VCaP (cell line): Measurements from ENCODE around the gene SPOCK3.
A peak's percentile ranks its signal among the peaks of the same experiment; 100 is the strongest.
"Not testable (repeated sequence)": the region's sequence is repeated elsewhere in the genome, so short reads cannot be mapped to it uniquely, and the experiment has no call there.

ENCODE experiments used
- H3K27ac ChIP-seq: fragments of 450-650 bp; 2 replicates; pipeline ENCODE4 v1.5.1; 2017
- CTCF ChIP-seq: fragments of 450-650 bp; conservative IDR thresholded peaks from 2 replicates; pipeline ENCODE4 v1.5.1; 2017; ENCODE audit warnings: mild to moderate bottlenecking, moderate library complexity

Gene SPOCK3

GRCh38 chr4:166972071-166972470 lies 262.2 kb downstream of the SPOCK3 start:
- H3K27ac ChIP-seq: peak overlapping the region; percentile 69
- TF ChIP-seq CTCF: no peak

- H3K27ac ChIP-seq: not testable (repeated sequence)
Observed at GRCh38 chr4:166968219-166968618, 266.1 kb downstream of the SPOCK3 start.

GRCh38 chr4:166965562-166965961 lies 268.7 kb downstream of the SPOCK3 start:
- no peak for TF ChIP-seq CTCF
- no peak overlapping the region for H3K27ac ChIP-seq

- H3K27ac ChIP-seq: no peak overlapping the region
- TF ChIP-seq CTCF: no peak
Observed at GRCh38 chr4:166957451-166957850, 276.8 kb downstream of the SPOCK3 start.

GRCh38 chr4:166956484-166956883 lies 277.8 kb downstream of the SPOCK3 start:
- no peak for TF ChIP-seq CTCF
- H3K27ac ChIP-seq: no peak overlapping the region

- no peak for TF ChIP-seq CTCF
- H3K27ac ChIP-seq: no peak overlapping the region
Observed at GRCh38 chr4:166941629-166942028, 292.7 kb downstream of the SPOCK3 start.

- TF ChIP-seq CTCF: no peak
- no peak overlapping the region for H3K27ac ChIP-seq
Observed at GRCh38 chr4:166930464-166930863, 303.8 kb downstream of the SPOCK3 start.

- no peak for TF ChIP-seq CTCF
- H3K27ac ChIP-seq: no peak overlapping the region
Observed at GRCh38 chr4:166924424-166924823, 309.9 kb downstream of the SPOCK3 start.
